H9 (cell line): ENCODE measurements around the gene APLP2. TPM values are rescaled to one million over a fixed set of nuclear protein-coding genes. Genes with fewer than 3 reads are reported as not detected.

Source experiments
- DNase-seq: peaks from one replicate; pipeline ENCODE4 v3.0.0-alpha.2; 2017
- H2AFZ ChIP-seq: one replicate; pipeline ENCODE4 v1.6.1; 2013; ENCODE audit warnings: mild to moderate bottlenecking, low read length, control low read depth, moderate library complexity
- H2AK5ac ChIP-seq: 2 replicates; pipeline ENCODE4 v1.6.1; 2013; ENCODE audit warnings: low read length, control low read depth, mixed read lengths; ENCODE audit not compliant: insufficient read length
- H2BK120ac ChIP-seq: one replicate; pipeline ENCODE4 v1.6.1; 2013; ENCODE audit warnings: low read depth, mild to moderate bottlenecking, low read length, control low read depth, inconsistent platforms; ENCODE audit not compliant: poor library complexity, severe bottlenecking
- H2BK12ac ChIP-seq: 2 replicates; pipeline ENCODE4 v1.6.1; 2013; ENCODE audit warnings: low read length, control low read depth, mixed read lengths, low read depth; ENCODE audit not compliant: insufficient read length
- H2BK15ac ChIP-seq: 2 replicates; pipeline ENCODE4 v1.6.1; 2013; ENCODE audit warnings: low read depth, low read length, control low read depth
- H2BK20ac ChIP-seq: one replicate; pipeline ENCODE4 v1.6.1; 2013; ENCODE audit warnings: low read depth, mild to moderate bottlenecking, low read length, control low read depth, inconsistent platforms; ENCODE audit not compliant: poor library complexity, severe bottlenecking
- H2BK5ac ChIP-seq: 2 replicates; pipeline ENCODE4 v1.6.1; 2013; ENCODE audit warnings: low read length, control low read depth, mixed read lengths; ENCODE audit not compliant: insufficient read length
- H3K14ac ChIP-seq: 2 replicates; pipeline ENCODE4 v1.6.1; 2013; ENCODE audit warnings: low read length, control low read depth; ENCODE audit not compliant: insufficient read depth
- H3K18ac ChIP-seq: 2 replicates; pipeline ENCODE4 v1.6.1; 2013; ENCODE audit warnings: low read depth, mild to moderate bottlenecking, mixed read lengths, low read length, control low read depth; ENCODE audit not compliant: insufficient read length
- H3K23ac ChIP-seq: 2 replicates; pipeline ENCODE4 v1.6.1; 2013; ENCODE audit warnings: low read length, control low read depth, mixed read lengths, low read depth; ENCODE audit not compliant: insufficient read length
- H3K23me2 ChIP-seq: 2 replicates; pipeline ENCODE4 v1.6.1; 2013; ENCODE audit warnings: low read depth, mild to moderate bottlenecking, mixed read lengths, low read length, control low read depth; ENCODE audit not compliant: insufficient read length, poor library complexity, severe bottlenecking
- H3K27ac ChIP-seq: 2 replicates; pipeline ENCODE4 v1.5.1; 2013; ENCODE audit warnings: low read length, control low read depth, mixed read lengths, low read depth; ENCODE audit not compliant: insufficient read length
- H3K27me3 ChIP-seq: 2 replicates; pipeline ENCODE4 v1.6.1; 2013; ENCODE audit warnings: low read length, control low read depth, inconsistent platforms; ENCODE audit not compliant: insufficient read depth
- H3K4ac ChIP-seq: 2 replicates; pipeline ENCODE4 v1.6.1; 2013; ENCODE audit warnings: low read depth, mild to moderate bottlenecking, control low read depth, inconsistent platforms, low read length, moderate library complexity
- H3K4me1 ChIP-seq: 2 replicates; pipeline ENCODE4 v1.6.1; 2013; ENCODE audit warnings: low read length, control low read depth, inconsistent platforms; ENCODE audit not compliant: insufficient read depth
- H3K4me2 ChIP-seq: 2 replicates; pipeline ENCODE4 v1.6.1; 2013; ENCODE audit warnings: low read length, control low read depth, mixed read lengths; ENCODE audit not compliant: insufficient read length, insufficient read depth
- H3K56ac ChIP-seq: 2 replicates; pipeline ENCODE4 v1.6.1; 2013; ENCODE audit warnings: low read depth, mild to moderate bottlenecking, mixed read lengths, low read length, control low read depth; ENCODE audit not compliant: insufficient read length
- H3K79me1 ChIP-seq: 2 replicates; pipeline ENCODE4 v1.6.1; 2013; ENCODE audit warnings: low read depth, mild to moderate bottlenecking, moderate library complexity, low read length, control low read depth, inconsistent platforms; ENCODE audit not compliant: insufficient read depth, poor library complexity, severe bottlenecking
- H3K79me2 ChIP-seq: 2 replicates; pipeline ENCODE4 v1.6.1; 2013; ENCODE audit warnings: low read length, control low read depth, inconsistent platforms; ENCODE audit not compliant: insufficient read depth
- H3K9ac ChIP-seq: 2 replicates; pipeline ENCODE4 v1.6.1; 2013; ENCODE audit warnings: low read length, control low read depth, mixed read lengths; ENCODE audit not compliant: insufficient read length; ENCODE audit errors: extremely low read depth
- H3K9me3 ChIP-seq: one replicate; pipeline ENCODE4 v1.6.1; 2013; ENCODE audit warnings: low read depth, low read length, inconsistent platforms; ENCODE audit not compliant: control insufficient read depth
- H3T11ph ChIP-seq: one replicate; pipeline ENCODE4 v1.6.1; 2013; ENCODE audit warnings: mild to moderate bottlenecking, low read length, control low read depth, inconsistent platforms
- H4K20me1 ChIP-seq: one replicate; pipeline ENCODE4 v1.6.1; 2013; ENCODE audit not compliant: control insufficient read depth, insufficient read length, insufficient read depth
- H4K5ac ChIP-seq: 2 replicates; pipeline ENCODE4 v1.6.1; 2013; ENCODE audit warnings: low read depth, mild to moderate bottlenecking, mixed read lengths, low read length, control low read depth; ENCODE audit not compliant: insufficient read length
- H4K8ac ChIP-seq: replicated peaks from 2 replicates; pipeline ENCODE4 v1.6.1; 2013; ENCODE audit warnings: low read length, control low read depth, mixed read lengths, low read depth; ENCODE audit not compliant: insufficient read length
- H4K91ac ChIP-seq: 2 replicates; pipeline ENCODE4 v1.6.1; 2013; ENCODE audit warnings: low read depth, mild to moderate bottlenecking, moderate library complexity, mixed read lengths, low read length, control low read depth; ENCODE audit not compliant: insufficient read length
- H3K27ac Mint-ChIP-seq, 3 experiments: 2 replicates in 2 of 3; 3 replicates in 1 of 3; pipeline ENCODE4 v1.8.0; 2020 to 2021; ENCODE audit warnings: mixed read lengths in 3 of 3, mild to moderate bottlenecking in 1 of 3, moderate library complexity in 1 of 3
- H3K27me3 Mint-ChIP-seq: 2 replicates; pipeline ENCODE4 v1.8.0; 2021; ENCODE audit warnings: low read depth, mild to moderate bottlenecking, moderate library complexity, mixed read lengths
- H3K36me3 Mint-ChIP-seq, 3 experiments: 2 replicates in 2 of 3; 3 replicates in 1 of 3; pipeline ENCODE4 v1.8.0; 2020 to 2021; ENCODE audit warnings: low read depth in 3 of 3, mixed read lengths in 3 of 3; ENCODE audit not compliant: insufficient read depth in 1 of 3
- H3K4me1 Mint-ChIP-seq, 2 experiments: 2 replicates each; pipeline ENCODE4 v1.8.0; 2020; ENCODE audit warnings: mixed read lengths in 2 of 2
- H3K4me3 Mint-ChIP-seq, 2 experiments: 2 replicates in 1 of 2; 3 replicates in 1 of 2; pipeline ENCODE4 v1.8.0; 2020 to 2021; ENCODE audit warnings: mild to moderate bottlenecking in 2 of 2, mixed read lengths in 2 of 2, moderate library complexity in 1 of 2
- H3K9me3 Mint-ChIP-seq, 2 experiments: 2 replicates in 1 of 2; 3 replicates in 1 of 2; pipeline ENCODE4 v1.8.0; 2020; ENCODE audit warnings: mild to moderate bottlenecking in 2 of 2, mixed read lengths in 2 of 2, moderate library complexity in 1 of 2
- WGBS: extraction: QIAGEN DNeasy Blood & Tissue Kit; methylation state at CpG from one replicate; pipeline ENCODE4 v1.1.7; 2013; ENCODE audit warnings: missing lambda C conversion rate, low lambda C conversion rate, mixed read lengths; ENCODE audit not compliant: insufficient read length; ENCODE audit errors: extremely low coverage; 5-methylcytosine and 5-hydroxymethylcytosine counted together
- total RNA-seq: library from RNA; stranded (reverse); gene quantifications from 2 replicates; pipeline ENCODE4 v1.2.1, GENCODE V29; 2021
- TF ChIP-seq, protein P1 (sequence below): fragments of 200-600 bp; sonication (generic); conservative IDR thresholded peaks from 3 replicates; pipeline ENCODE4 v1.8.0; 2021; ENCODE audit warnings: antibody characterized with exemption, mild to moderate bottlenecking

Gene APLP2
- total RNA-seq, 1 experiment from 2014 or later = 328 TPM

DNA sequence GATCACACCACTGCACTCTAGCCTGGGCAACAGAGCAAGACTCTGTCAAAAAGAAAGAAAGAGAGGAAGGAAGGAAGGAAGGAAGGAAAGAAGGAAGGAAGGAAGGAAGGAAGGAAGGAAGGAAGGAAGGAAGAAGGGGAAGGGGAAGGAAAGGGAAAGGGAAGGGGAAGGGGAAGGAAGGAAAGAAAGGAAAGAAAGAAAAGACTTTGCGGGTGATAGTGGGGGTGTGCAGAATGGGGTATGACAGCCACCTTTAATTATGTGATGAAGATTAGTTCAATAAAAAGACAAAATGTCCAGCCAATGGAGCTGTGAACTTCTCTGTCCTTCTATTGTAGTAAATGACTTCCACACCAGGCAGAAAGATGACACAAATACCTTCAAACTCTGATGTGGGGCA is 8.7 kb upstream of the APLP2 start:
- Histone ChIP-seq H3K9me3 (no peaks in the 10 kb centered on the region), H3T11ph (no peak overlapping the region), H3K4me1 (no peaks in the 10 kb centered on the region), H2BK5ac (no peak overlapping the region), H3K4me2 (no peak overlapping the region), H3K27ac (no peak overlapping the region), H4K8ac (no peak overlapping the region), H2BK120ac (no peak overlapping the region), H3K9ac (no peak overlapping the region), H2BK20ac (no peak overlapping the region), H2BK15ac (no peak overlapping the region), H3K23me2 (no peaks in the 10 kb centered on the region), H3K14ac (no peak overlapping the region), H3K23ac (no peak overlapping the region), H2AK5ac (no peak overlapping the region), H2BK12ac (no peak overlapping the region), H3K79me2 (no peaks in the 10 kb centered on the region), H3K56ac (no peak overlapping the region), H3K27me3 (no peaks in the 10 kb centered on the region), H3K4ac (no peak overlapping the region), H3K18ac (no peak overlapping the region), H4K20me1 (no peaks in the 10 kb centered on the region), H2AFZ (no peak overlapping the region), H3K79me1 (no peaks in the 10 kb centered on the region), H4K91ac (no peak overlapping the region), H4K5ac (no peak overlapping the region)
- TF ChIP-seq, protein P1, sequence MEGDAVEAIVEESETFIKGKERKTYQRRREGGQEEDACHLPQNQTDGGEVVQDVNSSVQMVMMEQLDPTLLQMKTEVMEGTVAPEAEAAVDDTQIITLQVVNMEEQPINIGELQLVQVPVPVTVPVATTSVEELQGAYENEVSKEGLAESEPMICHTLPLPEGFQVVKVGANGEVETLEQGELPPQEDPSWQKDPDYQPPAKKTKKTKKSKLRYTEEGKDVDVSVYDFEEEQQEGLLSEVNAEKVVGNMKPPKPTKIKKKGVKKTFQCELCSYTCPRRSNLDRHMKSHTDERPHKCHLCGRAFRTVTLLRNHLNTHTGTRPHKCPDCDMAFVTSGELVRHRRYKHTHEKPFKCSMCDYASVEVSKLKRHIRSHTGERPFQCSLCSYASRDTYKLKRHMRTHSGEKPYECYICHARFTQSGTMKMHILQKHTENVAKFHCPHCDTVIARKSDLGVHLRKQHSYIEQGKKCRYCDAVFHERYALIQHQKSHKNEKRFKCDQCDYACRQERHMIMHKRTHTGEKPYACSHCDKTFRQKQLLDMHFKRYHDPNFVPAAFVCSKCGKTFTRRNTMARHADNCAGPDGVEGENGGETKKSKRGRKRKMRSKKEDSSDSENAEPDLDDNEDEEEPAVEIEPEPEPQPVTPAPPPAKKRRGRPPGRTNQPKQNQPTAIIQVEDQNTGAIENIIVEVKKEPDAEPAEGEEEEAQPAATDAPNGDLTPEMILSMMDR = no peak
- Mint-ChIP-seq H3K27me3 (peaks cover 12% of the 10 kb centered on the region), H3K4me3 (no peak overlapping the region), H3K27ac (no peak overlapping the region), H3K36me3 (no peaks in the 10 kb centered on the region), H3K4me1 (peaks cover 8 to 12% of the 10 kb centered on the region in 2 experiments; a peak in 3 of 4 replicates), H3K9me3 (no peaks in the 10 kb centered on the region)
- no CpG with 5 or more reads among the region's 1 CpG for WGBS
- DNase-seq = no peak
